IMR-90 (cell line): Measurements from ENCODE around the gene CKS1B. TPM values are rescaled to one million over a fixed set of nuclear protein-coding genes. Genes with fewer than 3 reads are reported as not detected.

Experiments
- ATAC-seq: fragments of 200-7000 bp; cut with Tn5 transposase; 2 replicates; pipeline ENCODE4 v1.9.1; 2020; ENCODE audit warnings: low read depth, mild to moderate bottlenecking, moderate library complexity
- BruUV-seq: library from RNA; stranded (reverse); fragments of 400-500 nt; replicated peaks from 2 replicates; lab custom pipeline; 2021; lab: Mats Ljungman, UMichigan
- CTCF ChIA-PET: fragments of 300-600 bp; formaldehyde crosslinking; extraction: SDS; loops from one replicate; lab custom pipeline; 2021; ENCODE audit warnings: antibody characterized with exemption; lab: Yijun Ruan, JAX
- POLR2A ChIA-PET: fragments of 300-600 bp; sonication (Branson Sonifier 250); formaldehyde crosslinking; loops from one replicate; lab custom pipeline; 2022; ENCODE audit warnings: antibody characterized with exemption; ENCODE audit not compliant: unreplicated experiment; lab: Charles Lee
- DNase-seq: peaks from one replicate; pipeline ENCODE4 v3.0.0; 2013
- H2AFZ ChIP-seq: replicated peaks from 2 replicates; pipeline ENCODE3; 2013; ENCODE audit warnings: low read length, mild to moderate bottlenecking; ENCODE audit not compliant: poor library complexity
- H2AK5ac ChIP-seq: 2 replicates; pipeline ENCODE4 v1.6.1; 2013; ENCODE audit warnings: low read depth, low read length, inconsistent platforms
- H2AK9ac ChIP-seq: replicated peaks from 2 replicates; pipeline ENCODE3; 2013; ENCODE audit warnings: mild to moderate bottlenecking, low read depth, low read length, moderate library complexity; ENCODE audit not compliant: poor library complexity
- H2BK120ac ChIP-seq: 2 replicates; pipeline ENCODE4 v1.6.1; 2013; ENCODE audit warnings: low read depth, low read length, inconsistent platforms
- H2BK15ac ChIP-seq: 3 replicates; pipeline ENCODE4 v1.6.1; 2013; ENCODE audit warnings: low read depth, low read length, inconsistent platforms
- H2BK20ac ChIP-seq: 2 replicates; pipeline ENCODE4 v1.6.1; 2013; ENCODE audit warnings: low read depth, mild to moderate bottlenecking, inconsistent platforms, low read length, moderate library complexity
- H2BK5ac ChIP-seq: 2 replicates; pipeline ENCODE4 v1.6.1; 2013; ENCODE audit warnings: mild to moderate bottlenecking, low read depth, low read length, inconsistent platforms; ENCODE audit not compliant: poor library complexity, severe bottlenecking
- H3K14ac ChIP-seq: replicated peaks from 2 replicates; pipeline ENCODE4 v1.6.1; 2013; ENCODE audit warnings: low read depth, low read length, inconsistent platforms
- H3K18ac ChIP-seq: 2 replicates; pipeline ENCODE4 v1.6.1; 2013; ENCODE audit warnings: low read depth, low read length, control low read depth
- H3K23ac ChIP-seq: 2 replicates; pipeline ENCODE4 v1.6.1; 2013; ENCODE audit warnings: low read depth, low read length, inconsistent platforms
- H3K27ac ChIP-seq: 2 replicates; pipeline ENCODE4 v1.5.1; 2013; ENCODE audit warnings: mild to moderate bottlenecking, control low read depth, low read length; ENCODE audit not compliant: insufficient read depth
- H3K27me3 ChIP-seq: 2 replicates; pipeline ENCODE4 v1.6.1; 2013; ENCODE audit warnings: low read length; ENCODE audit not compliant: control insufficient read depth, insufficient read depth
- H3K36me3 ChIP-seq: 2 replicates; pipeline ENCODE4 v1.6.1; 2013; ENCODE audit warnings: low read length, mixed read lengths; ENCODE audit not compliant: control insufficient read depth, insufficient read depth
- H3K4ac ChIP-seq: 2 replicates; pipeline ENCODE4 v1.6.1; 2013; ENCODE audit warnings: low read depth, low read length, inconsistent platforms
- H3K4me1 ChIP-seq: 2 replicates; pipeline ENCODE4 v1.6.1; 2013; ENCODE audit warnings: low read length, mixed read lengths; ENCODE audit not compliant: control insufficient read depth, insufficient read depth
- H3K4me2 ChIP-seq: 2 replicates; pipeline ENCODE4 v1.6.1; 2013; ENCODE audit warnings: low read depth, mild to moderate bottlenecking, control low read depth, low read length, moderate library complexity
- H3K4me3 ChIP-seq: 2 replicates; pipeline ENCODE4 v1.5.1; 2013; ENCODE audit warnings: low read depth, mild to moderate bottlenecking, control low read depth, low read length, moderate library complexity; ENCODE audit not compliant: insufficient read depth
- H3K56ac ChIP-seq: 2 replicates; pipeline ENCODE4 v1.6.1; 2013; ENCODE audit warnings: low read length, inconsistent platforms; ENCODE audit not compliant: insufficient read depth; ENCODE audit errors: extremely low read depth
- H3K79me1 ChIP-seq, 2 experiments: 2 replicates each; pipeline ENCODE4 v1.6.1; 2013; ENCODE audit warnings: low read length in 2 of 2, inconsistent platforms in 1 of 2, low read depth in 1 of 2
- H3K9ac ChIP-seq: 2 replicates; pipeline ENCODE4 v1.6.1; 2013; ENCODE audit warnings: low read depth, low read length, control low read depth
- H3K9me1 ChIP-seq: 2 replicates; pipeline ENCODE4 v1.6.1; 2013; ENCODE audit warnings: low read length, inconsistent platforms; ENCODE audit not compliant: insufficient read depth
- H3K9me3 ChIP-seq: 2 replicates; pipeline ENCODE4 v1.6.1; 2013; ENCODE audit warnings: low read length; ENCODE audit not compliant: control insufficient read depth, insufficient read depth
- H4K20me1 ChIP-seq: 2 replicates; pipeline ENCODE4 v1.6.1; 2013; ENCODE audit warnings: low read length, inconsistent platforms; ENCODE audit not compliant: insufficient read depth
- H4K5ac ChIP-seq: 2 replicates; pipeline ENCODE4 v1.6.1; 2013; ENCODE audit warnings: mild to moderate bottlenecking, low read depth, low read length, control low read depth
- H4K8ac ChIP-seq, 2 experiments: 2 replicates each; pipeline ENCODE4 v1.6.1; 2013; ENCODE audit warnings: low read depth in 2 of 2, low read length in 2 of 2, control low read depth in 1 of 2, inconsistent platforms in 1 of 2
- H4K91ac ChIP-seq: 2 replicates; pipeline ENCODE4 v1.6.1; 2013; ENCODE audit warnings: low read depth, low read length, inconsistent platforms; ENCODE audit not compliant: insufficient read depth
- CEBPB ChIP-seq: IDR thresholded peaks from 2 replicates; pipeline ENCODE4 v1.6.1; 2012; ENCODE audit warnings: low read depth, low read length, improper control_type of control experiment
- MXI1 ChIP-seq: IDR thresholded peaks from 2 replicates; pipeline ENCODE4 v1.6.1; 2012; ENCODE audit warnings: low read depth, mild to moderate bottlenecking, low read length, moderate library complexity, borderline replicate concordance
- POLR2A ChIP-seq: IDR thresholded peaks from 2 replicates; pipeline ENCODE4 v1.6.1; 2012; ENCODE audit warnings: mild to moderate bottlenecking, low read depth, low read length
- RAD21 ChIP-seq: IDR thresholded peaks from 2 replicates; pipeline ENCODE4 v1.6.1; 2012; ENCODE audit warnings: low read length, improper control_type of control experiment
- SMC3 ChIP-seq: fragments of 150-350 bp; IDR thresholded peaks from 2 replicates; pipeline ENCODE4 v1.6.1; 2016; ENCODE audit warnings: low read depth, mild to moderate bottlenecking, antibody characterized with exemption, low read length, moderate library complexity
- WGBS, 2 experiments: methylation state at CpG; one replicate each; pipeline versions ENCODE4 v1.1.5 to v1.1.7; 2013; ENCODE audit warnings: missing lambda C conversion rate in 2 of 2; ENCODE audit not compliant: insufficient read length in 1 of 2; ENCODE audit errors: extremely low coverage in 2 of 2; 5-methylcytosine and 5-hydroxymethylcytosine counted together
- dilution Hi-C: fragments of 300-500 bp; cut with HindIII; formaldehyde crosslinking; loops from one replicate; pipeline ENCODE4 v1.14.3; 2018; ENCODE audit warnings: low sequenced_read_pairs; ENCODE audit not compliant: unreplicated experiment
- in situ Hi-C: fragments of 300-500 bp; cut with MboI; formaldehyde crosslinking; loops from 3 replicates; pipeline ENCODE4 v1.14.3; 2019; ENCODE audit warnings: low sequenced_read_pairs, inconsistent platforms, mixed read lengths
- intact Hi-C: fragments of 100-400 bp; cut with micrococcal nuclease; formaldehyde crosslinking; loops from 2 replicates; pipeline ENCODE4 v1.10.0; 2022
- polyA plus RNA-seq, 3 experiments: library from polyadenylated mRNA; depleted of rRNA; stranded (reverse); fragments of >200 nt; gene quantifications; 2 replicates each; pipeline ENCODE4 v1.2.3, GENCODE V29; 2012; ENCODE audit warnings: low replicate concordance in 1 of 3
- total RNA-seq: library from RNA; depleted of rRNA; stranded (reverse); fragments of >200 nt; gene quantifications from 2 replicates; pipeline ENCODE4 v1.2.3, GENCODE V29; 2012
- TF ChIP-seq, protein P1 (sequence below): fragments of 150-350 bp; IDR thresholded peaks from 2 replicates; pipeline ENCODE4 v1.6.1; 2017; ENCODE audit warnings: mild to moderate bottlenecking, antibody characterized with exemption, low read length, low read depth

CKS1B gene
- total and polyA plus RNA-seq, 2 of the 4 experiments (the other 2 are of a cell fraction), result 140 to 195 TPM

DNA sequence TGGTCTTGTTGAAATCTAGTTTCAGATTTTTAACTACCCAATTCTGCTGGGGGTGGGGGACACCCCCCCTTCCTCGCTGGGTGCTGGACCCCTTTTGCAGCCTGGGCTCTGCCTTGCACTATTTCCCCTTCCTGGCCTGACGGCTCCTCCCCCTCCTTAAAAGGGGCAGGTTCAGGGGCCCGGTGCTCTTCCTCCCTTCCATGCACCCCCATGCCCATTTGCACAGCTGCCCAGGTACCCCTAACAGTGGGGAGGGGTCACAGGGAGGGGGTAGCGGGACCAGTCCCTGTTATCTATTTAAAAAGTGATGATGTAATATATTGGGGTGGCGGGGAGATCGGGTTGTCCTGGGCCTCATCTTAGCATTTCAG, 43.5 kb downstream of the CKS1B start:
- dilution Hi-C loops (no loop called here), in situ Hi-C loops (no loop called here), intact Hi-C loops (loop anchor here (1.0 kb wide), 1 partner anchor 62 kb away; the partner anchor contains the start of gene PBXIP1)
- no peaks in the 10 kb centered on the region for H3K27me3 ChIP-seq
- no peak overlapping the region for H3K56ac ChIP-seq
- no peak overlapping the region for H3K18ac ChIP-seq
- BruUV-seq, result no TSS peak
- ChIA-PET POLR2A (interaction anchor here (0.6 kb wide), 1 partner anchor 62 kb away, joined by 7 read pairs; the partner anchor contains the start of gene PBXIP1), CTCF (interaction anchor here (1.0 to 2.3 kb wide), 6 partner anchors 11 to 49 kb away, joined by 3 to 7 read pairs (median 4); no protein-coding TSS in a partner anchor)
- H2AK5ac ChIP-seq, result 0 out of 2 replicates have a peak overlapping the region, but pooled peaks have one; percentile 20
- peak overlapping the region; percentile 71 for H3K4me2 ChIP-seq
- peak overlapping the region; percentile 16; the same call in 1 of the 2 replicates for H3K14ac ChIP-seq
- H3K4me3 ChIP-seq, result no peak overlapping the region
- peak overlapping the region in 1 of 2 experiments; percentile 70; a peak in 2 of 4 replicates for H4K8ac ChIP-seq
- no peak overlapping the region for H4K5ac ChIP-seq
- peak overlapping the region; percentile 91 for H2AFZ ChIP-seq
- no peak for ATAC-seq
- peaks cover 5% of the 10 kb centered on the region for H4K20me1 ChIP-seq
- no peak overlapping the region for H3K23ac ChIP-seq
- H2AK9ac ChIP-seq, result peak overlapping the region; percentile 50
- H3K9me3 ChIP-seq, result no peaks in the 10 kb centered on the region
- H2BK20ac ChIP-seq, result no peak overlapping the region
- no peak for DNase-seq
- no peak overlapping the region for H4K91ac ChIP-seq
- H3K36me3 ChIP-seq, result peaks cover 22% of the 10 kb centered on the region
- H3K4me1 ChIP-seq, result peaks cover 6% of the 10 kb centered on the region; the same call in 1 of the 2 replicates
- H3K4ac ChIP-seq, result no peak overlapping the region
- no peak overlapping the region for H2BK5ac ChIP-seq
- no peak overlapping the region for H2BK15ac ChIP-seq
- H2BK120ac ChIP-seq, result no peak overlapping the region
- no peak for TF ChIP-seq CEBPB
- no peak for TF ChIP-seq SMC3
- TF ChIP-seq POLR2A, result no peak
- TF ChIP-seq, protein P1, sequence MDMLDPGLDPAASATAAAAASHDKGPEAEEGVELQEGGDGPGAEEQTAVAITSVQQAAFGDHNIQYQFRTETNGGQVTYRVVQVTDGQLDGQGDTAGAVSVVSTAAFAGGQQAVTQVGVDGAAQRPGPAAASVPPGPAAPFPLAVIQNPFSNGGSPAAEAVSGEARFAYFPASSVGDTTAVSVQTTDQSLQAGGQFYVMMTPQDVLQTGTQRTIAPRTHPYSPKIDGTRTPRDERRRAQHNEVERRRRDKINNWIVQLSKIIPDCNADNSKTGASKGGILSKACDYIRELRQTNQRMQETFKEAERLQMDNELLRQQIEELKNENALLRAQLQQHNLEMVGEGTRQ, result no peak
- no peak for TF ChIP-seq MXI1
- no peak for TF ChIP-seq RAD21
- WGBS, 2 experiments, result 0% methylated on average over 1 of the region's 6 CpGs; no CpG with 5 or more reads in 1 of the 2 experiments
- peak overlapping the region; percentile 50; the same call in 1 of the 2 replicates for H3K9ac ChIP-seq
- H3K9me1 ChIP-seq, result peaks cover 2% of the 10 kb centered on the region; the same call in 1 of the 2 replicates
- no peak overlapping the region for H3K27ac ChIP-seq
- H3K79me1 ChIP-seq, result peaks cover 0 to 10% of the 10 kb centered on the region in 2 experiments; a peak in 1 of 4 replicates
